Kidney (tissue), 14 donors: ENCODE measurements around the gene TRAF7. TPM values are rescaled to one million over a fixed set of nuclear protein-coding genes. Genes with fewer than 3 reads are reported as not detected.

Experiments
- DNase-seq, 5 donors: peaks; one replicate each; pipeline ENCODE4 v3.0.0-alpha.2; 2013 to 2020
- FAIRE-seq: peaks from 2 replicates; lab custom pipeline; 2012; peaks lifted over from hg19 to GRCh38; lab: Jason Lieb, UNC
- H3K27ac ChIP-seq, 2 donors: one replicate each; pipeline ENCODE4 v1.7.0; 2013; ENCODE audit warnings: low read depth in 2 of 2, low read length in 2 of 2, inconsistent platforms in 1 of 2
- H3K27me3 ChIP-seq: one replicate; pipeline ENCODE4 v1.7.1; 2013; ENCODE audit warnings: low read length, inconsistent platforms; ENCODE audit not compliant: control insufficient read depth, insufficient read depth
- H3K36me3 ChIP-seq, 3 donors: one replicate each; pipeline versions ENCODE4 v1.7.0 to v1.7.1; 2013; ENCODE audit warnings: low read length in 3 of 3, control low read depth in 1 of 3, inconsistent platforms in 1 of 3; ENCODE audit not compliant: insufficient read depth in 3 of 3, control insufficient read depth in 2 of 3
- H3K4me1 ChIP-seq, 3 donors: one replicate each; pipeline versions ENCODE4 v1.7.0 to v1.7.1; 2013; ENCODE audit warnings: low read length in 3 of 3, inconsistent platforms in 1 of 3, low read depth in 1 of 3; ENCODE audit not compliant: control insufficient read depth in 2 of 3, insufficient read depth in 2 of 3
- H3K4me3 ChIP-seq, 3 donors: one replicate each; pipeline versions ENCODE4 v1.7.0 to v1.8.1; 2013; ENCODE audit warnings: low read length in 3 of 3, control low read depth in 1 of 3, inconsistent platforms in 1 of 3
- H3K9ac ChIP-seq, 3 donors: one replicate each; pipeline versions ENCODE4 v1.7.0 to v1.7.1; 2013; ENCODE audit warnings: low read length in 3 of 3, control low read depth in 1 of 3, inconsistent platforms in 1 of 3
- H3K9me3 ChIP-seq, 3 donors: one replicate each; pipeline versions ENCODE4 v1.7.0 to v1.7.1; 2013; ENCODE audit warnings: low read length in 3 of 3, control low read depth in 1 of 3, inconsistent platforms in 1 of 3; ENCODE audit not compliant: control insufficient read depth in 2 of 3, insufficient read depth in 1 of 3
- CTCF ChIP-seq: IDR thresholded peaks from 3 replicates; pipeline ENCODE4 v1.5.1; 2012; ENCODE audit warnings: mild to moderate bottlenecking, moderate library complexity, borderline replicate concordance; ENCODE audit not compliant: insufficient read depth; ENCODE audit errors: extremely low read depth
- intact Hi-C: fragments of 100-400 bp; cut with DNase I; formaldehyde crosslinking; loops from one replicate; pipeline ENCODE4 v1.11.1; 2022
- polyA plus RNA-seq: library from polyadenylated mRNA; stranded (reverse); fragments of 350-450 nt; fragmentation: Illumina TruSeq; extraction: RNeasy Lipid Tissue Mini Kit (QIAGEN cat#74804); gene quantifications from one replicate; pipeline ENCODE4 v1.2.3, GENCODE V29; 2014; ENCODE audit warnings: low read depth, low replicate concordance; ENCODE audit not compliant: insufficient read depth
- total RNA-seq: library from RNA; stranded (reverse); fragmentation: NEBNext Ultra II Directional; extraction: Animal tissue kit (Norgen Biotek cat#: 25700); gene quantifications from one replicate; pipeline ENCODE4 v1.2.1, GENCODE V29; 2021
- donor health status: control.
- donor health status: control.
- donor health status: control.
- donor health status: control.
- donor health status: control.
- donor health status: DM: yes; HTN: yes; CAD: no.
- donor health status: Normal renal cell carcinoma (clear cell type).

Gene TRAF7
- total and polyA plus RNA-seq, 2 donors from 2014 or later, result 26.1 to 66.8 TPM

GRCh38 chr16:2172688-2173335 lies 17.2 kb downstream of the TRAF7 start:
- Histone ChIP-seq H3K9me3 (no peaks in the 10 kb centered on the region), H3K36me3 (peaks cover 0 to 15% (median 14%) of the 10 kb centered on the region in 3 donors), H3K4me3 (no peak overlapping the region)

GRCh38 chr16:2173366-2173765 lies 17.8 kb downstream of the TRAF7 start:
- Histone ChIP-seq H3K4me3 (no peak overlapping the region), H3K36me3 (peaks cover 0 to 14% (median 12%) of the 10 kb centered on the region in 3 donors), H3K4me1 (no peaks in the 10 kb centered on the region), H3K27ac (no peak overlapping the region), H3K9me3 (no peaks in the 10 kb centered on the region), H3K9ac (no peak overlapping the region), H3K27me3 (no peaks in the 10 kb centered on the region)
- DNase-seq (no peak), FAIRE-seq (no peak)
- intact Hi-C loops, result no loop called here
- no peak for TF ChIP-seq CTCF

More at GRCh38 chr16:2172688-2173335, 17.2 kb downstream of the TRAF7 start:
- Histone ChIP-seq H3K27ac (no peak overlapping the region), H3K27me3 (no peaks in the 10 kb centered on the region), H3K9ac (no peak overlapping the region), H3K4me1 (no peaks in the 10 kb centered on the region)
- no peak for TF ChIP-seq CTCF
- no peak for FAIRE-seq
- no peak for DNase-seq
- intact Hi-C loops, result no loop called here

- DNase-seq (no peak), FAIRE-seq (no peak)
- no peak overlapping the region for H3K27ac ChIP-seq
- no peak for TF ChIP-seq CTCF
- H3K9me3 ChIP-seq, result no peaks in the 10 kb centered on the region
- no peaks in the 10 kb centered on the region for H3K27me3 ChIP-seq
- H3K4me1 ChIP-seq, result no peaks in the 10 kb centered on the region
- H3K4me3 ChIP-seq, result no peak overlapping the region
- peaks cover 0 to 14% (median 12%) of the 10 kb centered on the region in 3 donors for H3K36me3 ChIP-seq
- no peak overlapping the region for H3K9ac ChIP-seq
- intact Hi-C loops, result no loop called here
Observed at GRCh38 chr16:2173916-2174315, 18.3 kb downstream of the TRAF7 start.
